ENCODE measurements around the gene SUGP2. TPM values are rescaled to one million over a fixed set of nuclear protein-coding genes. Genes with fewer than 3 reads are reported as not detected.

SUGP2 gene
- total RNA-seq, 2 donors from 2014 or later = 44.1 to 55.3 TPM

- no peak for TF ChIP-seq CTCF (IDR thresholded peaks at IDR 0.05)
- Histone ChIP-seq H3K36me3 (no peaks in the 10 kb centered on the region), H3K27ac (no peak overlapping the region), H3K9ac (ENCODE audit: low read depth in 2 of 2, low read length in 2 of 2) (no peak overlapping the region), H3K27me3 (no peaks in the 10 kb centered on the region), H3K9me3 (no peaks in the 10 kb centered on the region), H3K4me3 (no peak overlapping the region), H3K4me1 (no peaks in the 10 kb centered on the region)
- DNase-seq = no peak
- intact Hi-C loops (cut with DNase I) = no loop called here
Measured at GRCh38 chr19:19076476-19076875, 43.2 kb upstream of the SUGP2 start.

- no peaks in the 10 kb centered on the region for H3K36me3 ChIP-seq
- no peaks in the 10 kb centered on the region for H3K27me3 ChIP-seq
- H3K9ac ChIP-seq (ENCODE audit: low read depth in 2 of 2, low read length in 2 of 2) = no peak overlapping the region
- intact Hi-C loops (cut with DNase I) = no loop called here
- no peak overlapping the region for H3K4me3 ChIP-seq
- no peaks in the 10 kb centered on the region for H3K9me3 ChIP-seq
- TF ChIP-seq CTCF (IDR thresholded peaks at IDR 0.05) = no peak
- H3K27ac ChIP-seq = no peak overlapping the region
- no peaks in the 10 kb centered on the region for H3K4me1 ChIP-seq
- no peak for DNase-seq
Measured at GRCh38 chr19:19075126-19075525, 41.8 kb upstream of the SUGP2 start.

DNA sequence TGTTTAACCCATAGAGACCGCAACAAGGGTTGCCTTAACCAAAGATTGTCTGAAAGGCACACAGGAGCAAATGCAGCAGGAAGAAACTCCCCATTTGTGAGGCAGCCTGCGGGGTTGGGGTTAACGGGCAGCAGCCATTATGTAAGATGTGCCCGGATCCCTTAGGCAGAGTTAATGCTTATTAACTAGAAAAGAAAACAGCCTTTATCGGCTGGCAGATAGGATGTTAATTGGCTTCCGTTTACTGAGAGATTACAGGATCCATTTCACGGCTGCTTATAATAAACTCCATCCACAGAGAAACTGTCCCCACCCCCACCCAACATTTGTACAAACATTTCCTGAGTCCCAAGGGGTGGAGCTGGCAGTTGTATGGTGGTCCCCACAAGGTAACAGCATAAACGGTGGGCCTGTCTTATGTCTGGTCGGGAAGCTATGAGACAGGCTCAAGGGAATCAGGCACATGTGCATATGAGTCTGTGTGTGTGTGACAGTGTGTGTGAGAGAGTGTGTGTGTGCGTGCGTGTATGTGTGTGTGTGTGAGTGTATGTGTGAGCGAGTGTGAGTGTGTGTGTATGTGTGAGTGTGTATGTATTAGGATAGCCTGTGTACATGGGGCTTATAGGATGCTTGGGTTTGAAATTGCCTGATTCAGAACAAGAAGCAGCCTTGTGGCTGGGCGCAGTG lies 41.0 kb upstream of the SUGP2 start:
- intact Hi-C loops (cut with DNase I) = no loop called here
- H3K4me1 ChIP-seq = no peaks in the 10 kb centered on the region
- no peak overlapping the region for H3K4me3 ChIP-seq
- TF ChIP-seq CTCF (IDR thresholded peaks at IDR 0.05) = no peak
- no peak overlapping the region for H3K9ac ChIP-seq (ENCODE audit: low read depth in 2 of 2, low read length in 2 of 2)
- H3K27ac ChIP-seq = no peak overlapping the region
- DNase-seq = no peak
- no peaks in the 10 kb centered on the region for H3K9me3 ChIP-seq
- H3K27me3 ChIP-seq = no peaks in the 10 kb centered on the region
- H3K36me3 ChIP-seq = no peaks in the 10 kb centered on the region

GRCh38 chr19:19071897-19072296 lies 38.6 kb upstream of the SUGP2 start:
- Histone ChIP-seq H3K9ac (ENCODE audit: low read depth in 2 of 2, low read length in 2 of 2) (no peak overlapping the region), H3K36me3 (no peaks in the 10 kb centered on the region), H3K4me3 (no peak overlapping the region), H3K27me3 (no peaks in the 10 kb centered on the region), H3K27ac (no peak overlapping the region), H3K4me1 (no peaks in the 10 kb centered on the region), H3K9me3 (no peaks in the 10 kb centered on the region)
- no peak for TF ChIP-seq CTCF (IDR thresholded peaks at IDR 0.05)
- DNase-seq = no peak
- intact Hi-C loops (cut with DNase I) = no loop called here

GRCh38 chr19:19068659-19069654 lies 35.6 kb upstream of the SUGP2 start:
- H3K9me3 ChIP-seq = no peaks in the 10 kb centered on the region
- H3K9ac ChIP-seq (ENCODE audit: low read depth in 2 of 2, low read length in 2 of 2) = no peak overlapping the region
- no peaks in the 10 kb centered on the region for H3K27me3 ChIP-seq
- intact Hi-C loops (cut with DNase I) = no loop called here
- peaks cover 6% of the 10 kb centered on the region for H3K4me1 ChIP-seq
- TF ChIP-seq CTCF (IDR thresholded peaks at IDR 0.05) = no peak
- H3K4me3 ChIP-seq = no peak overlapping the region
- no peaks in the 10 kb centered on the region for H3K36me3 ChIP-seq
- no peak overlapping the region for H3K27ac ChIP-seq
- no peak for DNase-seq
